ENCODE data around the gene TNIK.

The TNIK gene

DNA sequence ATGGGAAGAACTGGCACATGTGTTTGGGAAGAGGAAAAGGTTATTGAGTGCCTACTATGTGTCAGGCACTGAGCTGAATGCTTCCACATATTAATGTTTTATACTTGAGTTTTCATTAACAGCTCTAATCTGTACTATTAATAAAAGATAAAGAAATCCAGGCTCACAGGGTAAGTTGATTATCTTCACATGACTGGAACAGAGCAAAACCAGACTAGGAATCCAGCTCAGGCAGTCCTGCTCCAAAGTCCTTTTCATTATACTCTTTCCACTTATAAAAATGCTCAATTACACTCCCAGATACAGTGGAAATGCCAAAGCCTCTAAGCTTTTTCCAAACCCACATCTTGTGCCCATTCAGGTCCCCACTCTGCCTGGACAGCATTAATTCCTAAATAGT lies 97.6 kb downstream of the TNIK start:
- Mint-ChIP-seq H3K27ac (no peak overlapping the region), H3K4me3 (no peak overlapping the region), H3K36me3 (peaks cover 12% of the 10 kb centered on the region), H3K4me1 (peaks cover 82% of the 10 kb centered on the region), H3K9me3 (no peaks in the 10 kb centered on the region), H3K27me3 (no peaks in the 10 kb centered on the region)

DNA sequence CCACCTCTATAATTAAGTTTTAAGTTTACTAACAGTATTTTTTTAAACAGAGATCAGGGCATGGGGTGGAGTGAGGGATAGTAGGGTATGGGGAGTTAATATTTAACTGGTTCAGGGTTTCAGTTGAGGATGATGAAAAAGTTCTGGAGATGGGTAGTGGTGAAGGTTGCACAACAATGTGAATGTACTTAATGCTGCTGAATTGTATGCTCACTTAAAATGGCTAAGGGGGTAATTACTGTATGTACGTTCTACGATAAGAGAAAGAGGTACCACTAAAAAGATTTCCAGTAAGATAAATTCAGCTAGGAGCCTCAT lies 101.4 kb downstream of the TNIK start:
- Mint-ChIP-seq H3K4me3 (no peak overlapping the region), H3K27ac (no peak overlapping the region), H3K36me3 (peaks cover 8% of the 10 kb centered on the region), H3K27me3 (no peaks in the 10 kb centered on the region), H3K4me1 (peaks cover 95% of the 10 kb centered on the region), H3K9me3 (no peaks in the 10 kb centered on the region)

DNA sequence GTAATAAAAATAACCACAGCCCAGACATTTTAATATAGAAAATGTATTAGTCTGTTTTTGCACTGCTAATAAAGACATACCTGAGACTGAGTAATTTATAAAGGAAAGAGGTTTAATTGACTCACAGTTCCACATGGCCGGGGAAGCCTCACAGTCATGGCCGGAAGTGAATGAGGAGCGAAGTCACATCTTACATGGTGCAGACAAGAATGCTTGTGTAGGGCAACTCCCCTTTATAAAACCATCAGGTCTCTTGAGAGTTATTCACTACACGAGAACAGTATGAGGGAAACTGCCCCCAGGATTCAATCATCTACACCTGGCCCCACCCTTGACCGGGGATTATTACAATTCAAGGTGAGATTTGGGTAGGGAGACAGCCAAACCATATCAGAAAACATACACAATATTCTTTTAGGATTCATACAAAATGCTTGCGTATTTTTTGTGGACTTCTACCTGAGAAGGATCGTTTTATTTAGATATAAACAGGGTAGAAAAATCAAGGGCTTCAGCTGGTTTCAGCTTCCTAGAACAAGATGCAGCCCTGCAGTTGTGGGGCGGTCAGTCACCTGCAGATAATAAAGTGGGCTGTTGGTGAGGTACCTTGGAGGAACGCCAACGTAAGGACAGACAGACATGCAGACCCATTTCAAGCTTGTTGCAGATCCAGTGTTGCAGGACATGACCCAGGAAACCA lies 101.9 kb downstream of the TNIK start:
- Mint-ChIP-seq H3K36me3 (peaks cover 6% of the 10 kb centered on the region), H3K27me3 (no peaks in the 10 kb centered on the region), H3K27ac (no peak overlapping the region), H3K4me1 (peaks cover 94% of the 10 kb centered on the region), H3K4me3 (no peak overlapping the region), H3K9me3 (no peaks in the 10 kb centered on the region)

DNA sequence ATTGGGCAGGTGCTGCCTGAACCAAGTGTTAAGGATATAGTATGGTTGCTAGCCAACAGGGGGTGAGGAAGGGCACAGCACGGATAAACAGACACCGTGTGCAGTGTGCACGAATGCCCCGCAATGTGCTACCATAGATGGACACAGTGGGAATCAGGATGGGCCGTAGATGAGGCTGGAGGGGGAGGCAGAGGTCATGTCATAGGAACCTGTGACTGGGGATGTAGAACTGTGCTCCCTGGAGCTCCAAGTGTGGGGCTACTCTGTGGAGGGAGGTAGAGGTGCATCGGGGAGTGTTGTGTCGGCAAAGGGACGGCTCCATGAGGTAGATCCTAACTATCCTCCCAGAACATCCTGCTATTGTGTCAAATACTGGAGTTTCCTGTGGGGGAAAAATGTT lies 102.5 kb downstream of the TNIK start:
- Mint-ChIP-seq H3K36me3 (peaks cover 6% of the 10 kb centered on the region), H3K9me3 (no peaks in the 10 kb centered on the region), H3K27ac (no peak overlapping the region), H3K4me3 (no peak overlapping the region), H3K4me1 (peaks cover 94% of the 10 kb centered on the region), H3K27me3 (no peaks in the 10 kb centered on the region)

DNA sequence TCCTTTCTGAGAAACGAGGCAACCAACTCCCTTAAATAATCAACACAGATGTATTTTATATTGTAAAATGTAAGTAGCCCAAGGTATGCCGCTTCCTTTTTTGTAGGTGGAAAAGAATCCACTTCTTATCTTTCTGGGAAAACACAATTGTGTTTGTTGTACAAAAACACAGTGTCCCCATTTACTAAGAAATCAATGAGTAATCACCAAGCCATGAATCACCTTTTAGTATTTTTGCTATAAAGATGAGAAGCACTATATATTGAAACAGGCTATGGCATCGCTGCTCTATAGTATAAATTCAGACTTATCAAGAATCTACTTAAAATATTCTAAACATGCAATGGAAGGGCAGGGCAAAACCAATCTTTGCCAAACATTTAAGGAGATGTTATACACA lies 104.0 kb downstream of the TNIK start:
- Mint-ChIP-seq H3K4me1 (peaks cover 90% of the 10 kb centered on the region), H3K4me3 (no peak overlapping the region), H3K9me3 (no peaks in the 10 kb centered on the region), H3K27ac (peak overlapping the region; percentile 55), H3K27me3 (no peaks in the 10 kb centered on the region), H3K36me3 (peaks cover 6% of the 10 kb centered on the region)

DNA sequence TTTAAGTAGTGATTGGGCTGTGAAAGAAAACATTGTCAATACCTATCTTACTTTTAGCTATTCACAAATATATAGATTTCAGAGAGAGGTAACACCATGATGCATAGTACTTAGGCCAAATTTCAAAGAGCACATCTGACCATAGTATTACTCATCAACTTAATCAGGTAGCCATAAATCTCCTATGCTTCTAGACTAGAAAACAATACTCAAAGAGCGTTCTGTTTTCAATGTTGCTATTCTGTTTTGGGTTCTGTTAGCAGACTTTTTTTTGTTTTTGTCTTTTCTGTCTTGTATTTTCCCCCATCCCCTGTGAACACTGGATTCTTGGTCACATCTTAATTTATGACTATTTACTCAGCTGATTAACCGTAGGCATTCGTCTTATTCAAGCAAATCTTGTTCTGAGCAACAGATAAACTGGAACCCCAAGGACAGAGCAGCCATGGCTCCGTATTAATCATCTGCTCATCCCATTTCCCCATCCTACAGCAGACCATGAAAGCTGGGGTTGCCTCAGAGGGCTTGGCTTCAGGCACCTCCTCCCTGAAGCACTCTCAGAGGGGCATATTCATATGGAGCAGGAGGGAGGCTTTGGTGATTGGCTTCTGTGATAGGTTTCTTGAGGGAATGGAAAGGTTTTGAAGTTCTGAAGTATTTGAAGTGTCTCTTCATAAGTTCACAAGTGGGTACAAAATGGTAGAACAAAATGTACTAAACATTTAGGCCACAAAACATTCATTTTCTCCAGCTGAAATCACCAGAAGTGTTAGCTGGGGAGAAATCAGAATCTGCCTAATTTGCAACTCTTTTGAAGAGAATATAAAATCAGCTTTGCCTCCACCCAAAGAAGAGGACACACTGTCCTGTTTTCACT lies 105.3 kb downstream of the TNIK start:
- H3K36me3 Mint-ChIP-seq, result peaks cover 6% of the 10 kb centered on the region
- no peak overlapping the region for H3K4me3 Mint-ChIP-seq
- H3K9me3 Mint-ChIP-seq, result no peaks in the 10 kb centered on the region
- peak overlapping the region; percentile 5 for H3K27ac Mint-ChIP-seq
- peaks cover 92% of the 10 kb centered on the region for H3K4me1 Mint-ChIP-seq
- H3K27me3 Mint-ChIP-seq, result no peaks in the 10 kb centered on the region

DNA sequence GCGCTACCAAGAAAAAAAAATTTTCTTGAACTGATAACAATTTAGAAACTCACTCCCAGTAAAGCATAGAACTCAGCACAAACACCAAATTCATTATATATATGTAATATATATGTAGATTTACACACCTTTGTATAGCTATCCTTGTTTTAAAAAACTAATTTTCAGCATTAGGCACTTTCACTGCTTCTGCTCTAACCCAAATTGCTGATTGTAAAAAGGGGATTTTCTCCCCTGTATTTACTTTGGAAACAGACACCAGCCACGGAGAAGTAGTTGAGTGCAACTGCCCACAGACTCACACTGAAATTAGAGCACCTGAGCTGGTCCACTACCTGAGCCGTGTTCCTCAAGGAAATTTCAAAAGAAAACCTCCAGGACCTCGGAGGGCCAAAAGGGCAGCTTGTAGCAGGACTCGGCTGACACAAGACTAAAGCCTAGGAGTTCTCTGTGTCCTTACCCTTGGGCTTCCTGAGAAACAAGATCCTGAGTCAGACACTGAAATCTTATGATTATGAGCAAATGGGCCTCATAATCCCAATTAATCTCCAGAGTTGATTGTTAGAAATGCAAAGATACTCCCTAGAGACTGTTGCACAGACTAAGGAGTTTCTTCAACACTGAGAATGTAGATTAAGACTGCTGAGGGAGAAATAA lies 106.0 kb downstream of the TNIK start:
- Mint-ChIP-seq H3K27ac (peak overlapping the region; percentile 8), H3K27me3 (no peaks in the 10 kb centered on the region), H3K4me3 (no peak overlapping the region), H3K9me3 (no peaks in the 10 kb centered on the region), H3K36me3 (peaks cover 6% of the 10 kb centered on the region), H3K4me1 (peaks cover 92% of the 10 kb centered on the region)

DNA sequence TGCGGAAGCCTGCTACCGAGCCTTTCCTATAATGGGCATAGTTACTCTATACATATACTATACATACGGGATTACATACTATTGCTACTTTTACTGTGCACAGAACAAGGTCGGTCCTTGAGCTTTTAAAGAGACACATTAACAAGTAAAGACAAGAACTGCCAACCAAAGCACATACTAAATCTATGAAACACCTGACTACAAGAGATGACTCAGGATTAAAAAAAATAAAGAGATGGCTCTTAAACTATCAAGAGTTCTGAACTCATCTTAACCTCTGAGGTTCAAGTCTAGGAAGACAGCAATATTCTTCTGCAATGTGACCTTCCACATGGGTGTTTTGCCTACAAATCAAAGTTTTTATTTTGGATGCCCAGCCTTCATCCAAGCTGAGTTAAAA lies 106.8 kb downstream of the TNIK start:
- H3K27ac Mint-ChIP-seq, result no peak overlapping the region
- H3K9me3 Mint-ChIP-seq, result no peaks in the 10 kb centered on the region
- H3K36me3 Mint-ChIP-seq, result peaks cover 3% of the 10 kb centered on the region
- H3K27me3 Mint-ChIP-seq, result no peaks in the 10 kb centered on the region
- peaks cover 87% of the 10 kb centered on the region for H3K4me1 Mint-ChIP-seq
- no peak overlapping the region for H3K4me3 Mint-ChIP-seq

DNA sequence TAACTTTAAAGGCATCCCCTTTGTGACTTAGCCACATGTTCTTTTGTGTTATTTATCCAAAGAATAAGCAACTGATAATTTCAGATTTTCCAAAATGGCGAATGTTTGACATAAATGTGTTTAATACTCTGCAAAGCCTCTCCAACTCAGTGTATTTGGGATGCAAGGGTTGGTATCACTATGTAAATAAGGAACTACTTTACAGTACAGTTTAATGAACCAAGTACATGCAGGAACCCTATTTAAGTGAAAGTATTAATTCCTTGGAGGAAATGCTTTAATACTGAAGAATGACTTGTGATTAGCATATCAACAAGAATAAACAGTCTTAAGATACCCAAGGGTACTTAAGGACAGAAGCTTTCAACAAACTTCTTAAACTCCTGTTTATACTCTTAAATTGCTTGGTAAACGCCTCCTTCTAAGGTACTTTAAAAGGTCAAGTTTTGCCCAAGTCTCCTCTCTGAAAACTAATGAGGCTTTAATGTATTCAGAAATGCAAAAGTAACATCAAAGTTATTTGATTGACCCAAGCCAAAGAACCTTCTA lies 107.7 kb downstream of the TNIK start:
- peaks cover 85% of the 10 kb centered on the region for H3K4me1 Mint-ChIP-seq
- H3K9me3 Mint-ChIP-seq, result no peaks in the 10 kb centered on the region
- no peak overlapping the region for H3K4me3 Mint-ChIP-seq
- no peak overlapping the region for H3K27ac Mint-ChIP-seq
- H3K27me3 Mint-ChIP-seq, result no peaks in the 10 kb centered on the region
- no peaks in the 10 kb centered on the region for H3K36me3 Mint-ChIP-seq

DNA sequence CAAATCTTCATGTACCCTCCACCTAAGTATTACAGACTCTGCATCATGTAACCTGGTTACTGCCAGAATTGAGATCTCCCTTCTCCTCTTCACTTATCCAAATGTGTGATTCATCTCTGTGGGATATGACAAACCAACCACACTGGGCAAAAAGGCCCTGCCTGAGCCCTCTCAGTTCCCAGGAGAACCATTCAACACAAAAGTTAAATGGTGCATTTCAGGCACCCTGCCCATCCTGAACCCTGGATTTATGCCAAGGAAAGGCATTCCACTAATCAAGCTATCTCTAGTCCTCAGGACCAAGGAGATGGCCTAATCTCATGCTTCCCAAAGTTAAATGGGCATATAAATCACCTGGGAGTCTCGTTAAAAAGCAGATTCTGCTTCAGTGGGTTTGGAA lies 108.5 kb downstream of the TNIK start:
- peaks cover 86% of the 10 kb centered on the region for H3K4me1 Mint-ChIP-seq
- no peak overlapping the region for H3K4me3 Mint-ChIP-seq
- no peaks in the 10 kb centered on the region for H3K9me3 Mint-ChIP-seq

DNA sequence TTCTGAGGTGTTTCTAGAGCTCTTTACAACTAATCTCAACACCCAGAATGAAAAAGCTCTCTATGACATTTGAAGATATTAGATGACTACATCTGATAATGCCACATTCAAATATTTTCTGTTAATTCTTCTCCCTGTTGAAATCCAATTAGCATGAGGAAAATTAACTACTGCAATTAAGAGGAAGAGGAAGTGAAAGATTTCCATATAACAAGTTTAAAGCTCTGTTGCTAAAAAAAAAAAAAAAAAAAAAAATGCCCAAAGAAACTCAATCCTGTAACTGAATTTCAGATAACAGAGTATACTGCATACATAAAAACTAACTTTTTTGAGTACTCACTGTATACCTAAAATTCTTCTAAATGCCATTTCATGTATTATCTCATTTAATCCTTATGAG lies 109.8 kb downstream of the TNIK start:
- no peak overlapping the region for H3K27ac Mint-ChIP-seq
- peaks cover 81% of the 10 kb centered on the region for H3K4me1 Mint-ChIP-seq
- H3K9me3 Mint-ChIP-seq, result no peaks in the 10 kb centered on the region
- no peak overlapping the region for H3K4me3 Mint-ChIP-seq
- H3K36me3 Mint-ChIP-seq, result peaks cover 9% of the 10 kb centered on the region
- no peaks in the 10 kb centered on the region for H3K27me3 Mint-ChIP-seq

More for the DNA sequence above, 108.5 kb downstream of the TNIK start:
- H3K36me3 Mint-ChIP-seq, result peaks cover 2% of the 10 kb centered on the region
- peak overlapping the region; percentile 46 for H3K27ac Mint-ChIP-seq
- no peaks in the 10 kb centered on the region for H3K27me3 Mint-ChIP-seq

DNA sequence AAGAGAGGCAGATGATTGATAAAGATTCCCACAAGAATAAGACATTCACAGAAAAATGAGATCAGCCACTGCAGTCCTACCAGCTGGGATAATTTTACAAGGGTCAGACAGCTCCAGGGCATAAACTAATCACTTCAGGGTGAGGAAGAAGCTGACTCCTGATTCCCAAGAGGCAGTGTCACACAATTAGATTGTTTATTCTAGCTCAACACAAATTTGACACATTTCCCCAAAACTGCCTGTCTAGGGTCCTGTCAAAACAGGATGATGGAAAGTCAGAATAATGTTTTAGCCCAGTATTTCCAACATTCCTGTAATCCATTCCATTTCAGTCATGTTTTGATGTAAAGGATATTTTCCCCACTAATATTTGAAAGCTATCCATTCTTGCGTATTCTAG lies 110.8 kb downstream of the TNIK start:
- H3K36me3 Mint-ChIP-seq, result peaks cover 16% of the 10 kb centered on the region
- peaks cover 81% of the 10 kb centered on the region for H3K4me1 Mint-ChIP-seq
- H3K27ac Mint-ChIP-seq, result no peak overlapping the region
- peaks cover 5% of the 10 kb centered on the region for H3K9me3 Mint-ChIP-seq
- no peak overlapping the region for H3K4me3 Mint-ChIP-seq
- no peaks in the 10 kb centered on the region for H3K27me3 Mint-ChIP-seq

DNA sequence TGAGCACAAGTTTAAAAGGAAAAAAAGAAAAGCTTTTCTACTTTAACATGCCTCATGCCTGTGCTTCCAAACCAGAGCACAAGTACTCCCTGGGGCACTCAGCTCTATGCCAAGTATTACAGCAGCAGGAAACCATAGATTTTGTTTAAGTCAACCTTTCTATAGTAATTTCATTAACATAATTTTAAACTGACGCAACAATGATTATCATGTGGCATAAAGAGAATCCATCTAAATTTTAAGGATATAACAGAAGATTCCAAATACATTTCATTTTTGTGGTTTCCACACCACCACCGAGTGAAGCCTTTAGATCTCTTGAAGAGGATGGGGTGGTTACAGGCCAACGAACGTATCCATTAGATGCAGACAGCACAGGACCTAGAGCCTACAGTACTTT lies 112.1 kb downstream of the TNIK start:
- Mint-ChIP-seq H3K4me3 (no peak overlapping the region), H3K9me3 (peaks cover 11% of the 10 kb centered on the region), H3K4me1 (peaks cover 78% of the 10 kb centered on the region), H3K27me3 (no peaks in the 10 kb centered on the region), H3K27ac (peak overlapping the region; percentile 52), H3K36me3 (peaks cover 26% of the 10 kb centered on the region)

DNA sequence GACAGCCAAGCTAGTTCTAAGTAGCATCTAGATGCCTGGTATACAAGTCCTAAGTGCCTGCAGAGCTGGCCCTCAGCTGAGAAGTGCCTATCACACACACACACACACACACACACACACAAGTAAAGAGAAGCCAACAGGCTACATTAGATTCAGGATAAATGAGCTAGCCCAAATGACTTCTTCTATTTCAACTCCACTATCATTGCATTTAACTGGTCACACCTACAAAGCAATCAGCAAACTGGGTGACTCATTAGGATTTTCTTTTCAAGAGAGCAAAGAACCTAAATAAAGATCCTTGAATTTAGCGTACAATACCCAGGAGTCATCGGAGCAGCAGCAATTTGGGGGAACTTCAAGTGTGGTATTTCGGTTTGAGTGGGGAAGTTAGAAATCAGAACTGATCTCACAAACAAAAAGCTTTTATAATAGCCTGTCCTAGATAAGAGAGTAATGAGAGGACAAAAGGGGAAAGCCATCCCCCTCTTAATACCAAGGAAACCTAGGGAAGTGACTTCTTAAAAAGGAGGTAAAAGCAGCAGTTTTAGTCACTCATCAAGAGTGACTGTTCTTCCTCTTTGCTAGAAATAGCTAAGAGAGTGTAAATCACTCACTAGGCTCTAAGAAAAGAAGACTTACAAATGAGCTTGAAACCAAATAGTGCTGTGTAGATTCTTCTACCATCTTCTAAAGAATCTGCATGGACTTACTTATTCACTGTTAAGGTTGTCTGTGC lies 112.7 kb downstream of the TNIK start:
- H3K4me3 Mint-ChIP-seq, result no peak overlapping the region
- peaks cover 77% of the 10 kb centered on the region for H3K4me1 Mint-ChIP-seq

DNA sequence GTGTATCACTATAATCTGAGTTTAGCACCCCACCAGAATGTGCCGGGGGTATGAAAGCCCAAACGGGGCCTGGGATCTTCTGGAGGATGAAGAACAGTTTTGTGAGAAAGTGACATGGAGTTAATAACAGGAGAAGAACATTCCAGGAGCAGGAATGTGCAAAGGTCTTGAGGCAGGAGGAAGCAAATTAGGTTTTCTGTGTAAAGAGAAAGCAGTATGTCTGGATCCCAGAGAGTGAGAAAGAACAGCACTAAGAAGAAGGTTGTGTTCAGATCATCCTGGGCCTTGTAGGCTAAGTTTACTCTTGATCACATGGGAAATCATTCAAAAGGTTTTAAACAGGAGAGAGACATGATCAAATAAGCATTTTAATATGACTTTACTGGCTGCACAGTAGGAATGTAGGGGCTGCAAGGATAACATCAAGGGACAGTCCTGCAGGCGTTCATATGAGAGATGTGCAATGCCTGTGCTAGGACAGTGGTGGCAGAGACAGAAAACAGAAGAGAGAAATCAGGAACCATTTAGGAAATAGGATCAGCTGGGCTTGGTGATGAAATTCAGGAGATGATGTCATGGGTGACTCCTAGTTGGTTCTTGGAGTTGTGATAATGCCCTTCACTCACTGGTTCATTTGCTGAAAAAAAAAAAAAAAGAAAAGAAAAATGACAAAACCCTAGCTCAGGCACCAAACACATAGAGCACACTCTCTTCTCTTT lies 113.5 kb downstream of the TNIK start:
- H3K36me3 Mint-ChIP-seq, result peaks cover 32% of the 10 kb centered on the region
- H3K4me3 Mint-ChIP-seq, result no peak overlapping the region
- no peaks in the 10 kb centered on the region for H3K27me3 Mint-ChIP-seq
- H3K27ac Mint-ChIP-seq, result no peak overlapping the region
- peaks cover 15% of the 10 kb centered on the region for H3K9me3 Mint-ChIP-seq
- peaks cover 76% of the 10 kb centered on the region for H3K4me1 Mint-ChIP-seq

More for the DNA sequence above, 112.7 kb downstream of the TNIK start:
- peaks cover 15% of the 10 kb centered on the region for H3K9me3 Mint-ChIP-seq
- peaks cover 30% of the 10 kb centered on the region for H3K36me3 Mint-ChIP-seq
- H3K27ac Mint-ChIP-seq, result peak overlapping the region; percentile 52
- no peaks in the 10 kb centered on the region for H3K27me3 Mint-ChIP-seq

All from activated naive CD4-positive, alpha-beta T cell treated with anti-CD3 and anti-CD28 coated beads, Interleukin-2, amount 50 U/mL, for 24 hours (primary cell).